Measurements from ENCODE around the gene HARS2. TPM values are rescaled to one million over a fixed set of nuclear protein-coding genes. Genes with fewer than 3 reads are reported as not detected.
A peak's percentile ranks its signal among the peaks of the same experiment; 100 is the strongest.

The HARS2 gene
- polyA plus RNA-seq, 2 of the 4 experiments (the other 2 are of a cell fraction) = 44.9 to 55.1 TPM

- TF ChIP-seq CTCF (IDR thresholded peaks at IDR 0.05) (no peak), FOSB (CRISPR knock-in tag; IDR thresholded peaks at IDR 0.05) (no peak), JUN (IDR thresholded peaks at IDR 0.05) (no peak)
Observed at GRCh38 chr5:140678993-140679392, 12.3 kb upstream of the HARS2 start (continued).

- CTCF ChIA-PET = interaction anchor here (0.6 to 1.6 kb wide), 10 partner anchors 10 to 318 kb away, joined by 3 to 6 read pairs (median 3); partner anchors contain the start of genes DND1 and TMCO6
Observed at GRCh38 chr5:140690376-140690932, 801 bp upstream of the HARS2 start.

GRCh38 chr5:140694276-140694675 is 3.0 kb downstream of the HARS2 start:
- POLR2A ChIA-PET = no interaction called here
- no peak for FAIRE-seq
- no peak for TF ChIP-seq E2F6 (IDR thresholded peaks at IDR 0.05; ENCODE audit: borderline replicate concordance, low read depth)
- TF ChIP-seq NFE2L2 (conservative IDR thresholded peaks at IDR 0.05; ENCODE audit: low read length) = no peak
- no peak for TF ChIP-seq GATA3 (IDR thresholded peaks at IDR 0.05; ENCODE audit: borderline replicate concordance)
- no peak for TF ChIP-seq ATOH8 (CRISPR knock-in tag; IDR thresholded peaks at IDR 0.05; ENCODE audit: low read depth)
- no peak for TF ChIP-seq CTCF (IDR thresholded peaks at IDR 0.05)
- TF ChIP-seq HDAC2 (IDR thresholded peaks at IDR 0.05) = no peak
- TF ChIP-seq EHMT2 (IDR thresholded peaks at IDR 0.05; ENCODE audit: low read depth) = no peak
- no peak for TF ChIP-seq SMC3 (IDR thresholded peaks at IDR 0.05)
- no peak for TF ChIP-seq HEYL (CRISPR knock-in tag; IDR thresholded peaks at IDR 0.05)
- no peak for TF ChIP-seq SREBF2 (IDR thresholded peaks at IDR 0.05)
- no peak for TF ChIP-seq EP300 (IDR thresholded peaks at IDR 0.05)
- no peak for TF ChIP-seq ZFP36 (IDR thresholded peaks at IDR 0.05; ENCODE audit: borderline replicate concordance, partially characterized antibody)
- no peak for TF ChIP-seq MAZ (IDR thresholded peaks at IDR 0.05; ENCODE audit: borderline replicate concordance, low read depth, low read length)
- no peak for TF ChIP-seq ELK1 (IDR thresholded peaks at IDR 0.05; ENCODE audit: low read depth, low read length)

More at GRCh38 chr5:140690376-140690932, 801 bp upstream of the HARS2 start:
- Histone ChIP-seq H3K4me1 (peaks cover 17% of the 10 kb centered on the region), H3K27ac (peak overlapping the region; percentile 90 to 91), H3K4me2 (peak overlapping the region; percentile 95), H3K4me3 (peak overlapping the region; percentile 81), H3K9me3 (no peaks in the 10 kb centered on the region)
- DNase-seq (ENCODE audit: low read depth in 1 of 2, low spot score in 1 of 2) (no peak), FAIRE-seq (no peak), ATAC-seq (peak; percentile 5 to 16; a peak in 5 of 6 replicates)
- POLR2A ChIA-PET = interaction anchor here (0.6 to 2.0 kb wide), 13 partner anchors 10 to 344 kb away, joined by 3 to 27 read pairs (median 5); partner anchors contain the start of genes ANKHD1, HBEGF, IK and NDUFA2
- 49% methylated on average over 8 of the region's 8 CpGs for WGBS (ENCODE audit: missing lambda C conversion rate)
- TF ChIP-seq CBX2 (IDR thresholded peaks at IDR 0.05; ENCODE audit: borderline replicate concordance, low read depth) (no peak), GATA3 (IDR thresholded peaks at IDR 0.05; ENCODE audit: borderline replicate concordance) (no peak), MAZ (IDR thresholded peaks at IDR 0.05; ENCODE audit: borderline replicate concordance, low read depth, low read length) (no peak), NR3C1 (IDR thresholded peaks at IDR 0.05) (no peak), RFX5 (IDR thresholded peaks at IDR 0.05) (no peak), TP53 (CRISPR knock-in tag; IDR thresholded peaks at IDR 0.05) (no peak), RNF2 (IDR thresholded peaks at IDR 0.05; ENCODE audit: borderline replicate concordance, low read depth) (no peak), POLR2AphosphoS2 (conservative IDR thresholded peaks at IDR 0.05; ENCODE audit: low read length) (no peak), HOXA7 (CRISPR knock-in tag; IDR thresholded peaks at IDR 0.05) (no peak), E2F6 (IDR thresholded peaks at IDR 0.05; ENCODE audit: borderline replicate concordance, low read depth) (no peak), HMGXB4 (CRISPR knock-in tag; IDR thresholded peaks at IDR 0.05; ENCODE audit: borderline replicate concordance) (no peak), ZNF302 (CRISPR knock-in tag; IDR thresholded peaks at IDR 0.05) (no peak), CBX8 (IDR thresholded peaks at IDR 0.05) (no peak)

More at GRCh38 chr5:140694276-140694675, 3.0 kb downstream of the HARS2 start:
- Histone ChIP-seq H3K4me1 (peaks cover 17% of the 10 kb centered on the region), H3K4me2 (no peak overlapping the region), H3K9me3 (no peaks in the 10 kb centered on the region), H3K27ac (no peak overlapping the region), H3K4me3 (no peak overlapping the region)
- ATAC-seq (no peak), DNase-seq (ENCODE audit: low read depth in 1 of 2, low spot score in 1 of 2) (no peak)
- CTCF ChIA-PET = interaction anchor here (1.3 kb wide), 1 partner anchor 8 kb away, joined by 4 read pairs; no protein-coding TSS in a partner anchor
- 81% methylated on average over 5 of the region's 5 CpGs for WGBS (ENCODE audit: missing lambda C conversion rate)

Data from A549 (cell line).